DMS79 treated with DMSO at 0.1 percent for 48 hours (cell line): Measurements from ENCODE around the gene RNASE12.
"Not testable (repeated sequence)": the region's sequence is repeated elsewhere in the genome, so short reads cannot be mapped to it uniquely, and the experiment has no call there.

Experiments used
- DNase-seq: peaks from one replicate; lab custom pipeline; 2025; lab: John Stamatoyannopoulos, UW

RNASE12 gene, protein sequence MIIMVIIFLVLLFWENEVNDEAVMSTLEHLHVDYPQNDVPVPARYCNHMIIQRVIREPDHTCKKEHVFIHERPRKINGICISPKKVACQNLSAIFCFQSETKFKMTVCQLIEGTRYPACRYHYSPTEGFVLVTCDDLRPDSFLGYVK

DNA sequence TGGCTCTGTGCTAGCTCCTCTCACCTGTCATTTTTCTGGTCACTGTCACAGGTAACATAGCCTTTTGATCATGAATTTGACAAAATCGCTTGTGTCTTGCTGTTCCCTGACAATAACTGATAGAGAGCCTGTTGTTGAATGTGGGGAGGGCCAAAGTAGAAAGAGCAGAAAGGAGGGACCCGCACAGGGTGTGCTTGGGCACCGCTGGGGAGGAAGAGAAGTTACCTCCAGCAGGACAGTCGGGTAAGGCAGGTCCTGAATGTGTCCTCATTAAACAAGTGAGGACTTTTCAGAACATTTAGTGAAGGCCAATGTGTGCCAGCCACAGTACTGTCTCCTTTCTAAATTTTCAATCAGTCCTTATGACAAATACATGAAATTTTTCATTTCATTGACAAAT lies at the start of gene RNASE12:
Gene RNASE12 (minus strand): TSS at position 142 of the 400 bp plus-strand sequence. CDS start 653 bp downstream, outside the sequence.
- DNase-seq: no peak

DNA sequence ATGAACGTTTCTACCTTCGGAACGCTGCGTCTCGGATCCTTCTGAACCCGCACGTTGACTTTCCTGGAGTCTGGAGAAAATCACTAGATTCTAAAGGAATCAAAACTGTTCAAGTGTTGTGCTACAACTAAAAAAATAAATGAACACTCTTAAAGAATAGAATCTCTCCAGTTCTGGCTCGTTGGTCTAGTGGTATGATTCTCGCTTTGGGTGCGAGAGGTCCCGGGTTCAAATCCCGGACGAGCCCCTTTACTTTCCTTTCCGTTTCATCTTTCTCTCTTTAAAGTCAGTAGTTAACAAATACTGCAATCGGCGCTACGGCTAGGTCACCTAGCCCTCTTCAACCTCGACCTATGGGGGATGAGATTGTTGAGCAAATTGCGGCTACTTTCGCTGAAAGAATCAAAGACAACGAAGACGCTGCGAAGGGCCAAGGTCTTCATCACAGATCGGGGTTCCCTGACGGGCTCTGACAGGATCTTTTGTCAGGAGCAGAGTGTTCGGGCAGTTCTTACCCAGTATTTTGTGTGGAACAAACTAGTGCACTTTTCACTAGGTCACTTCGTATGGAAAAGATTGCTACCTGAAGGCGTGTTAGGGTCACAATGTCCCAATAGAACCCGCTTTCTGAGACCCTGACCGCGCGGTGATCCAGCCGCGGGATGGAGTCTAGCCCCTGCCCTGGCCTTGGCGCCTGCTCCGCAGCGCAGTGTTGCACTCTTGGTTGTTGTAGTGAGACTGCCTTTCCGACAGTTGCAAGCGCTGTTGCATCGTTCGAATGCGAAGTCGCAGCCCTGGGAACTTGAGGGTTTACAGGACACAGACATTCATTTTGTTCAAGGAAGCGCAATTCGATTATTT lies 41.9 kb upstream of the RNASE12 start:
- no peak for DNase-seq

DNA sequence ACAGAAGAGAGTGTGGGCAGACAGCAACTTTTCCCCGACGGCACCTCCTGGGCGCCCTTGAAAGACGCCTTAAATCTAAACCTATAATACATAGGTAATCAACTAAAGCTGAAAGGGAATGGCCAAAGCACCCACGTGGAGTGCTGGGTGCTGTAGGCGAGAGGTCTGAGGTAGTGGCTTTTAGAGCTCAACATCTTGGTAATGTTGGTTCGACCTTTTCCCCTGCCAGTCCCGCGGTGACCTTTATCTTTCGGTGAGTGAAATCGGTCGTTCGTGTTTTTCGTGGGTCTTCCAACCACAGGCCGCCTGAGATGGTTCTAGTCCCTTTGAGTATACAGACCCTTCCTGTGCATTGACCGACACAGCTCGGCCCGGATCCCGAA lies 41.3 kb upstream of the RNASE12 start:
- DNase-seq: no peak

DNA sequence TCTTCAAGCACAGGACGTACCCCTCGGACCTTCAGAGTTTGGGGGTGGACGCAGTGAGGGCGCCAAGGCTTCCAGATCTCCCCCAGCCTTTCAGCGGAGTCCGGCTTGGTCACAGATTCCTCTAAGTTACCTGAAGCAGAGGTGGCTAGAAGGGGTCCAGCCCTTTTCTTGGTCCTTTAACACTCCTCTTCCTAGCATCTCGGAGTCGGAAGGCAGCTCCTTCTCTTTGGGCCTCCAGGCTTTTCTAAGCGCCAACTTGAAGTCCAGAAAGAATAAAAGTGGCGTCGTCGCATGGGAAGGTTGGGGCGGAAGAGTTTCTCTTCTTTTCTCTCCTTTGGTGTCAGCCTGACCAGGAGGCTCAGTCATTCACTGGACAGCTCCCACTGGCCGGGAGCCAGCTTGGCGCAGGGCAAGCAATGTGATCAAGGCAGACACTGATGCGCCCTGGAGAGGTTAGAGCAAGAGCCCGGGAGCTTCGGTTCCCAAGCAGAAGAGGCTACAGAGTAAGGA lies 40.8 kb upstream of the RNASE12 start:
- DNase-seq: no peak

DNA sequence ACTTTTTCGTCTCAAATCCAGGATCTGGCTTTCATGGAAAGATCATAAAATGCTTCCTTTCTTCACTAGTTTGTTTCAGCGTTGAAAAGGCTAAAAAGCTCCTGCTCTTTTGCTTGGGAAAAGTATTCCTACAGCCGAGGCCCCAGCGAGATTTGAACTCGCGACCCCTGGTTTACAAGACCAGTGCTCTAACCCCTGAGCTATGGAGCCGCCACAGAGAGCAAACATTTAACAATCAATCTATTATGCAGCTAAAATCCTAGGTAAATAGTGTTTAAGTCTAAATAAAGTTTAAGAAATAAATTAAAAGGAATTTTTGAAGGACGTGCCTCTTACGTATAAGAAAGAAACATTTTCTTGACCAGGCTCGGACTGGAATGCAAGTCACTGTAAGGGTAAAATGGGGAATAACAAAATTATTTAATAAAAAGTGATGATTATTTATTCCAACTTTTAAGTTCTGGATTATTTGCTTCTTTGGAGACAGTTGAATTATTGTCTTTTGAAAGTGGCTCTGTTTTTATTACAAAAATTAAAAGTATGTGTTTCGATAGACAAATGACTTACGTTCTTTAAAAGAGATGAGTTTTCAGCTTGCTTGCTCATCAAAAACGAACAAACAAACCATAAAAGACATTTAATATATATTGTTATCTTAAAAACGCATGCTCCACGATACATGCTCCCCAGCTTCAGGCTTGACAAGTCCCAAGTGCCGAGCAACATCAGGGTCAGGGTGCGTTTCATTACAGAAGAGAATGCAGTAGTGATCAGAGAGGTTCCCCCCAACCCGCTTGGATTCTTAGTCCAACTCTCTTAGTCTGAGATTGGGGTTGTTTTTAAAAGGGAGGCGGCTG lies 40.1 kb upstream of the RNASE12 start:
- no peak for DNase-seq

DNA sequence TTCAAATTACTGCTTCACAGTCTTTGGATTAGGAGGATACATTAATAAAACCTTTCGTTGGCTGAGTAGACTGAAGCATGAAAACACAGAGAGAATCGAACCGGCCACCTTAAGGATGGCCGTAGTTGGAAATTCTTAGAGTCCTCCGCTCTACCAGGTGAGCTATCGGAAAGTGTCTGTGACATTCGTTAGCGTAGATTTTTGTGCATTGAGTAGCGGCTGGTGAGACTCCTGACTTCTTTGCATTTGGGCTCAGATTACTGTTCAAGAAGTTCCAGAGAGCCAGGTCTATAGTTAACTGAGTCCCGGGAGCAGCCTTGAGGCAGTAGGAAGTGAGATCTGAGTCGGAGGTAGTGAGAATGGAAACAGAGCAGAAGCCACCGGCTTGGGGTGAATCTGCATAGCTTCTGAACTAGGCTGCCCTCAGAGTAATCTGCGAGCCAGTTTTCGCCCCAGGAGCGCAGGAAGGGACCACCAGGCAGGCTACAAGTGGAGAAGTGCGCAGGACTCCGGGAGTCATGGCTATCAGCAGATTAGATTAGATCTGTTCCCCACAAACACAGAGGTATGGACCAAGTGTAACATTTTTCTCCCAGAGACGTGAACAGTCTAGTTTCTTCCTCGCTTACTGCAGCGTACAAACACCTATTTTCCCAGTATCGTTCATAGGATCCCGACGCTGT lies 39.3 kb upstream of the RNASE12 start:
- DNase-seq: no peak

DNA sequence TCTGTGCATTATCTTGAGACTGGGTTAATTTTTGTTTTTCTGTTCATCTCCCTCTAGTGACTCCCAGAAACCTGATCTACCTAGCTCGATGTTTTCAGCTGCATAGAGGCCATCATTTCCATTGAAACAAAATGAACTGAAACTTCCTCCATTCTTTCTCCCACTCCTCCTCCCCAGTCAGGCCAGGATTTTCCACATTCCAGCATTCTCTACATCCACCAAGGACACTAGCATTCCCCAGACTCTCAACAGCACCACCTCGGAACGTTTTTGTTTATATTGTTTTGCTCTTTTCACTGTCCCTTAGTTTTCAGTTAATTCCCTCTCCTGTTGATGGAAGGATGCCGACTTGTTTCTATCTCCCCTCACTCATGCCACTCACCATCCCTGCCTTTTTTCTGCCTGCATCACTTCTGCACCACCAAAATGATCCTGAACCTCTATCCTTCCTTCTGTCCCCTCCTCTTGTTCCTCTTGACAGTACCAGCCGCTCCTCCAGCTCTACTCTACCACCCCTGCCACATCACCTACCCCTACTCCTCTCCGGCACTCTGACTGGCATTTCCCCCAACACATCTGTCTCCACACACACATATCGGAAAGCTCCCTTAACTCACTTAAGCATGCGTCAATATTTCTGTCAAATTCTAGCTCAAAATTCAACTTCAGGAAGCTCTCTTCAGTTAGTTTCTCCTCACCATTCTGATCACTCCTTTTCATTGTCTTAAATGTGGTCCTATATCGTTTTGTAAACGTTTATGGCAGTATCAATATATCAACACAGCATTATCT lies 37.1 kb upstream of the RNASE12 start:
- no peak for DNase-seq

DNA sequence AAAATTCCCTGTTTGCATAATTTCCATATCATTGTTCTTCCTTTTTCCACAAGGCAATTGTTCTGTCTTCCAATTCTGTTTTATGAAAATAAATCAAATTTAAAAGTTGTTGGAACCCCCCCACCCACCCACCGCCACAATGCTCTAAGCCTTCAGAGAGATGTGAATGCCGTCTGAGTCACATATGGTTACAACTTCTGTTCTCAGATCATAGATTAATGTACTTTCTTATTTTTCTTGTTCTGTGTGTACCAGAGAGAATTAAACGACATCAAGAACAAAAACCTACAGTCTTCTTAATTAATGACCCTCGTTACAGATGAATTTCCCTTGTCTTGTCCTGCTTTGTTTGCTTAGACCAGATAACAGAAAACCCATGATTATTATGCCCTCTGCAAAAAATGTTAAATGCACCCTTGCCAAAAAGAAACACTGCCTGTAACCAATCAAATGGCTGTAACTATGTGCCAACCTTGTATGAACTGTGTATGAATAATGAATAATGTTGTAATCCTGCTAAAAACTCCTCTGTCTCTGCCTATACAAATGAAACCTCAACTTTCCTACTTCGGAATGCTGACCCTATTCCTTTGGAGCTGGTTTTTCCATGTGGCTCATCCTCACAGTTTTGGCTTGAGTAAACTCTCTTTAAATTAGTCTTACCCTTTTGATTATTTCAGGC lies 36.3 kb upstream of the RNASE12 start:
- DNase-seq: no peak

DNA sequence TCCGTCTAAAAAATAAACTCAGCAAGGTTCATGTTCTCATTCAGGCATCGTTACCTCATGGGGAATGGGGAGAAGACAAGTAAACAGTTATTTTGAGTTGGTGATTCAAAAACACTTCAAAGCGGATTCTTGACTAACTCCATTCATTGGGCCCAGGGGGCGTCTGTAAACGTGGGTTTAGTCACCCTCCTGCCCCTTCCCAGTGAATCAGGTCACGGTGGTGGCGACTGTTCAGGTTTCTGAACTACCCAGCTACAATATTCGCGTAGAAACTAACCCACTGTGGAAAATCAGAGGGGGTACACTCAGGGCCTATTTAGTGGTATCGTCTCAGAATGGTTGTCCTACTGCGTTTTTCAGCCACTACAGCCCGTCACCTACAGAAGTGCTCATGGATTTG lies 35.1 kb upstream of the RNASE12 start:
- DNase-seq: no peak

DNA sequence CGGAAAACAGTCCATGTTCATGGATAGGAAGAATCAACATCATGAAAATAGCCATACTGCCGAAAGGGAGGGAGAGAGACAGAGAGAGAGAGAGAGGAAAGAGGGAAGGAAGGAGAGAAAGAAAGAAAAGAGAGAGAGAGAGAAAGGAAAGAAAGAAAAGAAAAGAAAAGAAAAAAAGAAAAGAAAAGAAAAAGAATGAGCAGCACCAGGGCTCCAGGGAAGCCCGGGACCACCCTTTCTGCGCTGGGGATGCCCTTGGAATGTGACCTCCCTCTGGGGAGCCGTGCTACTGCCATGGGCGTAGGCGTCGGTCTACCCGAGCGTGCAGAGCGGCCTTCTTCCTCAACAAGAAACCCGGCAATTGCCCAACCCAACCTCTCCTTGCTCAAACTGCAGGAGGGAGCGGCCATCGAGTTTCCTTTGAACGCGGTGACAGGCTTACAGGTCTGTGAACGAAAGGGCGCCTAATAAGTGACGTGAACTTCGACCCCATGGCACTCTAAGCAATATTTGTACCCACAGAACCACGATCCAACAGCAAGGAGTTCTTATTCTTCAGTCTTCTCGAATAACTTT lies 33.4 kb upstream of the RNASE12 start:
- no peak for DNase-seq

DNA sequence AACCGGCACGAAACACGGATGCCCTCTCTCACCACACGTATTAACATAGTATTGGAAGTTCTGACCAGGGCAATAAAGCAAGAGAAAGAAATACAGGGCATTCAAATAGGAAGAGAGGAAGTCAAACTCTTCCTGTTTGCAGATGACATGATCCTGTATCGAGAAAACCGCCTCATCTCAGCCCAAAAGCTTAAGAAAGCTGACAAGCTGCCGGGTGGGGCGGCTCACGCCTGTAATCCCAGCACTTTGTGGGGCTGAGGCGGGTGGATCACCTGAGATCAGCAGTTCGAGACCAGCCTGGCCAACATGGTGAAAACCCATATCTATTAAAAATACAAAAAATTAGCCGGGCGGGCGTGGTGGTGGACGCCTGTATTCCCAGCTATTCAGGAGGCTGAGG lies 32.6 kb upstream of the RNASE12 start:
- no peak for DNase-seq

DNA sequence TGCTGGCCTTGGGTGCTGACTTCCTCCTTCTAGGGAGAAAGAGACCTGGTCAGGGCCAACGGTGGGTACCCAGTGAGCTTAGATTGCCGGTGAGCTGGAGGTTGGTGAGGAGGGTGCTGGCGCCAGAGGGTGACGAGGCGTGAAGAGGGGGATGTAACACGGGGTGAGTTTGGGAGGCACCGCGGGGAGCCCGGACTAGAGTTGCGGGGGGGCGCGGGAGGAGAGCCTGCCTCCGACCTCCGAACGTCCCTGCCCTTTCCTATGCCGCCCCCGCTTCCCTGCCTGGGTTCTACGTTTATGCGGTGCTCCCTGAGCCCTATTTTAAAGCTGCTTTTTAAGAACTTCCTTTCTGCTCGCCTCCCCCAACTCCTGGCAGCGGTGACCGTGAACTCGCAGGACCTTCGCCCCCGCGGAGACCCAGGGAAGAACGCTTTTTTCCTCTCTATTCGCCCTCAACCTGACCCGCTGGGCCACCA lies 31.7 kb upstream of the RNASE12 start:
- DNase-seq: no peak

DNA sequence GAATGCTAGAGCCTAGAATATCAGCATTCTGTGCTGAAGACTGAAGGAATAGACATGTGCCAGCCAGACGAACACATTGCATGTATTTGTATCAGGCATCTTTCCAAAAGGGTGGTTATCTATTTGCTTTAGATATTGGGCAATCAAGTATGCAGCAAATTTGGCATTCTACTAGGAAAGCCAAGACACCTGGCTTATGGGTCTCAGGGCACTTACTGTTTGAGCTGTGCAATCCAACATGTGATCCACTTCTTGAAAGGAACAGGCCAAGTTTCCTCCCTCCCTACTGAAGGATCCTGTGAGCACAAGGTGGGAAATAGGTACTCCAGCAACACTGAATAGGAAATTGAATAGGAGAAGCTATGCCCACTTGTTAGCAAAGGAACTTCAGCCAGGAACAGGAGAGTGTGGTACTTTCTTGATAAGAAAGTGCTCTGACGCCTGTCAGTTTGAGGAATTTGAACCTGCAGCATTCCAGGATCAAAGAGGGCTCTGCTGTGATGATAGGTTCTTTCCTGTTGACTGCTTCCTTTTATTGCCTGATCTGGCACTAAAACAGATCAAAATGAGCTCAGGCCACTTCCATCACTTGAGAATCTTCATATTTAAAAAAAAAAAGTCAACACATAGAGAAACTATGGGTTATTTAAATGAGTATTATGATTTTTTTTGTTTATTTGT lies 29.8 kb upstream of the RNASE12 start:
- DNase-seq: no peak

DNA sequence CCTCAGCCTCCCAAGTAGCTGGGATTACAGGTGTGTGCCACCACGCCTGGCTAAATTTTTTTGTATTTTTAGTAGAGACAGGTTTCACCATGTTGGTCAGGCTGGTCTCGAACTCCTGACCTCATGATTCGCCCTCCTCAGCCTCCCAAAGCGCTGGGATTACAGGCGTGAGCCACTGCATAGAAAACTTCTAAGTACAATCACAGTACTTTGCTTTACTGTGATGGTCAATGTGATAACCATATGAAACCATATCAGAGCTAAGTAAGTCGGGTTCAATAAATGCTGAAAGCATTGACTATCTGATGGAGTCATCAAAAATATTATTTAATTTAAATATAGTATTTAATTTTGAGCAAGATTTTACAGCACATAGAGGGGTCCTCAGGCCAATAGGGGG lies 28.5 kb upstream of the RNASE12 start:
- DNase-seq: not testable (repeated sequence)

DNA sequence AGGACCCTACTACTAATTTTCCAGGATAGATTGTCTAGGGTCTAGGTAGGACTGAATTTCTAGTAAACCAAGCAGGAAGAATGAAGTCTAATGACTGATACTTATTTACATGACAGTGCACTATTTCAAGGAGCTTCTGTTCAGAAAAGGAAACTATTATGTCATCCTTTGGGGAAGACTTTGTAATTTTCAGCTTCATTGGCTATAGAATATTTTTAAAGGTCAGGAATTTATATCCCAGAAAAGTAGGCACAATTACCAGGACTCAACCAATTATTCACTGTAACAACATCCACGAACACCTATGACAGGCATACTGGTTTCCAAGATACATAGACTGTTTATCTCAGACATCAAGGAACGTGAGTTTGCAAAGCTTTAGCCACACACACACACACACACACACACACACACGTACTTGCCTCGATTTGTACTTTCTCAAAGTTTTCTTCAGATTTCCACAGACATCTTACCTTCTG lies 27.1 kb upstream of the RNASE12 start:
- no peak for DNase-seq

DNA sequence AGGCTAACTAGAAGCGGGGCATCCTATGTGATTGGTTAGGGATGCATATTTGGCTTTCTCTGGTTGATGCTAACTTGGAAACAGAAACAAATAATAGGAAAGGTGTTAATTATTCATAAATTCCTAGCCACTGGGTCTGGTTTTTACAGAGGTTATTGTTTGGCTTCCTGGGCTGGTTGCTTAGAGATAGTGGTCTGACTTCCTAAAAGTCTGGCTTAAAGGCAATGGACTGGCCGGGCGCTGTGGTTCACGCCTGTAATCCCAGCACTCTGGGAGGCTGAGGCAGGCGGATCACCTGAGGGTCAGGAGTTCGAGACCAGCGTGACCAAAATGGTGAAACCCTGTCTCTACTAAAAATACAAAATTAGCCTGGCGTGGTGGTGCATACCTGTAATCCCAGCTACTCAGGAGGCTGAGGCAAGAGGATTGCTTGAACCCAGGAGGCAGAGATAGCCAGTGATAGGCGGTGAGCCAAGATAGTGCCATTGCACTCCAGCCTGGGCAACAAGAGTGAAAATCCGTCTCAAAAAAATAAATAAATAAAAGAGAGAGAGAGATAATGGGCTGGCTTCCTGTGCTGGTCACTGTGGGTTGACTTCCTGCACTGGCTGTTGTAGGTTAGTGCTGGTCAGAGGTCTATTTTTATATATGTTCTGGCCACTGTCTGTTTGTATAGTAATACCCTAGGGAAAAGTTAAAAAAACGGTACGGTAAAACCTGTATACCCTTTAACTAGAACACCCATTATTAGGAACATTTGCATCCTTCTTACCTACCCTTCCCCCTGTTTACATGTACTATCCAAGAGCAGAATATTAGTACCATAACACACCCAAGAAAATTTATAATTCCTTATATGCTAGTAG lies 26.2 kb upstream of the RNASE12 start:
- DNase-seq: no peak

DNA sequence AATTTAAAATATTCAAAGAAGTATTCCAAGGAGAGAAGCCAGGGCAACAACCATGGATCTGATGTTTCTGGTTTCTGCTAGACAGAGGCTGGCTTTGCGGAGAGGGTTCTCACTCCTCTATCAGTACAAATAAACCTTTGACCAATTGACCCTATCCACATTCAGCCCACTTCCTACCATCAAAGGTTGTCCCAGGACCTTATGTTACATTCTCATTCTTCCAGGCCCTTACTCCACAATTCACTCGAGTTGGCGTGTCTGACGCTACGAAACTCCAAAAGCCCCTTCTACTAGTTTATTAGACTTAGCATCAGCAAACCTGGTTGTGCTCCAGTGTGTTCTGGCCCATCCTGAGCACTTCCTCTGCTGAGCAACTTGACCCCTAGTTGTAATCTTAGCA lies 24.8 kb upstream of the RNASE12 start:
- DNase-seq: no peak
